ENCODE data around the gene ZNRF1.
"Not testable (repeated sequence)": the region's sequence is repeated elsewhere in the genome, so short reads cannot be mapped to it uniquely, and the experiment has no call there.

Gene ZNRF1

DNA sequence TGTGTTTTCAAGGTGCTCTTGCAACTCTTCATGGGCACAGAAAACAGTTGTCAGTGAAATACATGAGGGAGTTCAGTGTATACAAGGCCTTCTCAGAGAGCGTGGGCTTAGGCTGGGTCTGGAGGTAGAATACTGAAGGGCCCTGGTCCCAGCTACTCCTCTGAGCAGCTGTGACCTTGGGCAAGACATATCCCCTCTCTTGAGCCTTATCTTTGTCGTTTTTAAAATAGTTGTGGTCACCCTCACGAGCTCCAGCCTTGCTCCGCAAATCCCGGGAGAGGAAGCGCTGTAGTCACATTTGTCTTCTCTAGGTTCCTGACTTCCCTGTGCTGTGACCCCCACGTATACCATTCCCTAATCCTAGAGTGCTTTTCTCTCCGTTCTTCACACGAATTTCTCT, 3.6 kb downstream of the ZNRF1 start:
- no peak for DNase-seq

DNA sequence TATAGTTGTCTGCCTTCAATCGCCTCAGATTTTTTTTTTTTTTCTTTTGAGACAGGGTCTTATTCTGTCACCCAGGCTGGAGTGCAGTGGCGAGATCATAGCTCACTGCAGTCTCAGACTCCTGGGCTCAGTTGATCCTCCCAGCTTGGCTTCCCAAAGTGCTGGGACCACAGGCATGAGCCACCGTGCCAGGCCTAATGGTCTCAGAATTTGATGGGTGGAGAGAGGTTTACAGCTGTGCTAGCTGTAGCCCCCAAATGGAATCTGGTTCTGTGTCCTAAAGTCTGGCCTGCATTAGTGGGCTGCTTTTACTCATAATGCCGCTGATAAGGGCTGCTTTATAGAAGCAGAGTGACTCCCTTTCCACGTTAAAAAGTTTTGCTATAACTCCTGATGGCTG, 5.1 kb downstream of the ZNRF1 start:
- DNase-seq = no peak

DNA sequence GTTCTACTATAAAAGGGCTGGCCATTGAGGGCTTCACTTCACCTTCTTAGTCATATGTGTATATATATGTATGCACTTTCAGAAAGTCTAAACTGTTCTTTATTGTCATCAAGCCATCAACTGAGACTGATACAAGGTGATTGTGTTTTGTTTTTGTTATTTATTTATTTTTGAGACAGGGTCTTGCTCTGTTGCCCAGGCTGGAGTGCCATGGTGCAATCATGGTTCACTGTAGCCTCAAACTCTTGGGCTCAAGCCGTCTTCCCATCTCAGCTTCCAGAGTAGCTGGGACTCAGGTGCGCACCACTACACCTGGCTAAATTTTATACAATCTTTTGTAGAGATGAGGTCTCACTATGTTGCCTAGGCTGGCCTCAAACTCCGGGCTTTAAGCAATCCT, 5.6 kb downstream of the ZNRF1 start:
- DNase-seq = no peak

DNA sequence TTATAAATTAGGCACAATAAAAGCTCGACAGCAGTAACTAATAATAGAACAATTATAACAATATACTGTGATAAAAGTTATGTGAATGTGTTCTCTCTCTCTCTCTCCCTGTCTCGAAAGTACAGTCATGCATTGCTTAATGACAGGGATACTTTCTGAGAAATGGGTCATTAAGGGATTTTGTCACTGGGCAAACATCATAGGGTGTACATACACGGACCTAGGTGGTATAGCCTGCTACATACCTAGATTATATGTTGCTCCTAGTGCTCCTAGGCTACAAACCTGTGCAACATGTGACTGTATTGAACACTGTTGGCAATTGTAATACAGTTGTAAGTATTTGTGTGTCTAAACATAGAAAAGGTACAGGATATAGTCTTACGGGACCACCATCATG, 6.9 kb downstream of the ZNRF1 start:
- DNase-seq = no peak

DNA sequence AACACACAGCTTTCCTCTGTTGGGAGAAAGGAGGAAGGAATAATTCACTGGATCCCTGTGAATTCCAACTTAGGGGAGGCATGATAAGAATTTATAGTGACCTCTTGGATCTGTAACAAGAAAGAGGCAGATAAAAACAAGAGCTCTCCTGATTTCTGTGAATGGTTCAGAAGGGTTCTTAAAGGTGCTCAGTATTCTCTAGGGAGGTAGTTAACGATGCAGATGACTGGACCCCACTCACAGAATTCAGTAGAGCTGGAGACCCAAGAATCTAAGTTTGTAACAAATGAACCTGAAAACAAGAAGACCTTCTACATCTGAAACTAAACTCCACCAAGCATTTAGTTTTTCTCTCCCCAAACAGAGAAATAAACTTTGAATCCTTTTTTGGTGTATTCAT, 8.6 kb downstream of the ZNRF1 start:
- no peak for DNase-seq

DNA sequence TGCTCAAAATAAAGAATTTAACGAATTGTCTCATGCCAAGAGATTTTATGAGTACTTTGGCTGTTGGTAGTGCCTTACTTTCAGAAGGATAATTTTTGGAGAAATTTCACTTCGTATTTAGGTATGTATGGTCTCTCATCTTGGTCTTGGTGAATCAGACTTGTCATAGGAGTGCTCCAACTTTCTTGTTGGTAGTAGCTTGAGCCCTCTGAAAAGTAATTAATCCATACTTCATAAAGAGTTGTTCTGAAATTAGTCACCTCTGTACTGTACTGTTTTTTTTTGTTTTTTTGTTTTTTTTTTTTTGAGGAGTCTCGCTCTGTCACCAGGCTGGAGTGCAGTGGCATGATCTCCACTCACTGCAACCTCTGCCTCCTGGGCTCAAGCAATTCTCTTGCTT, 11.6 kb downstream of the ZNRF1 start:
- DNase-seq = no peak

DNA sequence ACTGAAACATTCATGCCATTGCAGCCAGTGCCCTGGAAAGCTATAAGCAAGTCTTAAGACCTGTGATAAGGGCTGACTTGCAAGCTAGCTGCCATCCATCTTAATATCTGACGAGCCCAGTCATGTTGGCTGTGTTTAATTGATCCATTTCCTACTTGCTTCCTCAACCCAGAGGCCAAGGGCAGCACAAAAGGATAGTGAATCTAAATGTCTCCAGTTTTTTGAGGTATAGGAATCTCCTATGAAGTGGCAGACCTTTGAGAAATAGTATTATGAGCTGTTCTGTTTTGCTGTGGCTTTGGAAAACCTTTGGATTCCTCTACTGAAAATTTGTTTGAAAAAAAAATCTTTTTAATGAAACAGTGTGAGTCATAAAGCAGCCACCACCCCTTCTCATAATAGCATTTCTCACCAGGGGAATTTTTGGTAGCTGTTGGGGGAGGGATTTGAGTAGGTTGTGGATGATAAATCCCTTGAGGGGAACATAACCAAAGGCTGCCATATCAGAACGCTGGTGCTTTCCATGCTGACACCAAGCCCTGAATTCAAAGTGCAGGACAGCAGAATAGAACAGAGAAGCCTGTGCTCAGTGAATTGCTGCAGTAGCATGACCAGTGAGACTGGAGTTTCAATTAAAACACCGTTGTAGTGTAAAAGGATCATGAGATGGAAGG, 12.9 kb downstream of the ZNRF1 start:
- peak; percentile 91 for DNase-seq

DNA sequence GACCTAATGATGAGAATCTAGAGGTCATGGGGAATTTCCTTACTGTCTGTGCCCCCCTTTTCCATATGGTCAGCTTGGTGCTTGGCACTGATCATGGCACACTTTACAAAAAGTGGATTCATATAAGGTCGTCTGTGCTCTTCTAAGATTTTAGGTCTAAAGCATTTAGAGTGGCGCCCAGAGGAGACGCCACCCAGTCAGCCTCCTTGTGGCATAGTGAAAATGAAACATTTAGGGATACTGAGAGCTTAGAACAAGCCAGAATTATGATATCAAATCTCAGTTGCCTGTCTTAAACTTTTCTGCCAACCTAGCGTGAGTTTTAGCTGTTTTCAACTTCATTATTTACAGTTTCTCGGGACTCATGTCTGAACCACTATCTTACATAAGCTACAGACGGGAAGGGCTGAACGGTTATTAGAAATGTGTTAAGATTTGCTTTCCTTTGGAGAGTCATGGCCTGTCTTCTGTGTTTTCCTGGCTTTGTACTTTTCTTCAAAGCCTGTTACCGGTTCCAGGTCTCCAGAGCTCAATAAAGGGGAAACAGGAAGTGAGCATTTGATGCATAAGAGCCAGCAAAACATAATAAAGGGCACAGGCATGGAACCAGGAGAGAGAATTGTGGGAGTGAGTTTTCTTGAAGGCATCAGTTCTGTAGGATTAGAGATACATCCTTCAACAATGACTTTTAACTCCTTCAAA, 13.7 kb downstream of the ZNRF1 start:
- DNase-seq = no peak

DNA sequence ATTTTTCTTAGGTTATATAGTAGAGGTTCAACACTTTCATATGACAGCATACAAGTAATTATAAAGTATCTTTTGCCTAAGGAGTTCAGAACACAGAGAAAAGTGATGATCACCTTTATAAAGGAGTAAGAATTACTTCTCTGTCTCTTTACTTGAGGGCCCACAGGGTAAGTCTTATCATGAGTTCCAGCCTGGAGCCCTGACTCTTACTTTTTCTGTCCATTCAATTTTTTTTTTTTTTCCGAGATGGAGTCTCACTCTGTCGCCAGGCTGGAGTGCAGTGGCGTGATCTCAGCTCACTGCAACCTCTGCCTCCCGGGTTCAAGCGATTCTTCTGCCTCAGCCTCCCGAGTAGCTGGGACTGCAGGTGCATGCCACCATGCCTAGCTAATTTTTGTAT, 14.3 kb downstream of the ZNRF1 start:
- DNase-seq = not testable (repeated sequence)

DNA sequence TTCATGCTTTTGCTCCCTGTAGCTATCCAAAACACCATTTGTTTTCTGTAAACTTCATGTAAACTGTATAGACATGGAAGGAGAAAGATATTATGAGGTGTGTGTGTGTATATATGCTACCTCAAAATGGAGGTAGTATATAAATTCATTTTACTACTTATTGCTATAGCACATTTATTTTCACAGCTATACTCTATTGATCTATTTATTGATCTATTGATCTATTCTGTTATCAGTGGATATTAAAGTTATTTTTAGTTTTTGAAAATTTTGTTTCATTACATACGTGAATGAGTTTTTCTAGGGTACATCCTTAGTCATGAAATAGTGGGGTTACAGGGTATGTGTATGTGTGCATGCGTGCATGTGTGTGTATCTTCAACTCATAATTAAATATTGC, 15.5 kb downstream of the ZNRF1 start:
- no peak for DNase-seq

DNA sequence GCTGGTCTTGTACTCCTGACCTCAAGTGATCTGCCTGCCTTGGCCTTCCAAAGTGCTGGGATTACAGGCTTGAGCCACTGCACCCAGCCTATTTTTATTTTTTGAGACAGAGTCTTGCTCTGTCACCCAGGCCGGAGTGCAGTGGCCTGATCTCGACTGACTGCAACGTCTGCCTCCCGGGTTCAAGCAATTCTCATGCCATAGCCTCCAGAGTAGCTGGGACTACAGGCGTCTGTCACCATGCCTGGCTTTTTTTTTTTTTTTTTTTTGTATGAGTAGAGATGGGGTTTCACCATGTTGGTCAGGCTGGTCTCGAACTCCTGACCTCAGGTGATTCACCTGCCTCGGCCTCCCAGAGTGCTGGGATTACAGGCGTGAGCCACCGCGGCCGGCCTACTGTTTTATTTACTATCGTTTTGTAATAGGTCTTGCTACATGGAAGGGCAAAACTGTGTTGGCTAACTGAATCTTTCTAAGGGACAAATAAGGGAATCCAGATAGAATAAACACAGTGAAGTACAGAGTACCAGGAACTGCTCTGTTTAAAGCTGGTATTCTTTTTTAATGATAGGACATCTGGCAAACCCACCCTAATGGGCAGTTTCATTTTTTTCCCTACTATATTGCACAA, 17.7 kb downstream of the ZNRF1 start:
- DNase-seq = not testable (repeated sequence)

DNA sequence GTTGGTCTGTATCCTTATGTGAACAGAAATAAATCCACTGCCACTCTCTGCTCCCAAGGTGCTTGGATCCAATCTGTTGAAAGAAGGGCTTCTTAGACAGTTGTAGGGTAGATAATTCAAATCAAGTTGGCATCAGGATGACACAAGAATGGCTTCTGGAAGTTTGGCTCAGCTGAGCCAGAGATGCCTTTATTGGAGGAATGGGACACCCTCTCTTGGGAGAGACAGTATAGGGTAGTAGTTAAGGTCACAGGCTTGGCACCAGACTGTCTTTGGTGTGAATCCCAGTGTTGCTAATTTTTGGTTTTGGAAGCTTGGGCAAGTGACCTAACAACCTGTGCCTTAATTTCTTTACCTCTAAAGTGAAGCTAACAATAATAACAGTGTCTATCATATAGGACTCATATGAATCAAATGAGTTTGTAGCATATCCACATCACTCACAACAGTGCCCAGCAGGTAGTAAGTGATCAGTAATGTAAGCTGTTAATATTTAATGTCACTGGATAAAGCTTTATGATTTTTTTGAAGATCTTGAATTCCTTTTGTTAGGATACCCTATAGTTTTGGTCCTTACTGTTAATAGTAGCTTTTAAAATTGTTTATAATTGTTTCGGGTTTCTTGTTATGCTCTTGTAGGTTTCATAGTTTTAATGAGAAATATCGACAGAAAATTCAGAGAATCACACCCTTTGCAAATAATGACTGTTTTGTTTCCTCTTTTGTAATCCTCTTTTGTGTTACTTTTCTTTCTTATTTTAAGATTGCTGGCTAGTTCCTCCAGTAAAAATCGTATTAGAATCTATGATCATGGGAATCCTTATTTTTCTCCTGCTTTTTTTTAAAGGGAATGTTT, 19.1 kb downstream of the ZNRF1 start:
- DNase-seq = no peak

DNA sequence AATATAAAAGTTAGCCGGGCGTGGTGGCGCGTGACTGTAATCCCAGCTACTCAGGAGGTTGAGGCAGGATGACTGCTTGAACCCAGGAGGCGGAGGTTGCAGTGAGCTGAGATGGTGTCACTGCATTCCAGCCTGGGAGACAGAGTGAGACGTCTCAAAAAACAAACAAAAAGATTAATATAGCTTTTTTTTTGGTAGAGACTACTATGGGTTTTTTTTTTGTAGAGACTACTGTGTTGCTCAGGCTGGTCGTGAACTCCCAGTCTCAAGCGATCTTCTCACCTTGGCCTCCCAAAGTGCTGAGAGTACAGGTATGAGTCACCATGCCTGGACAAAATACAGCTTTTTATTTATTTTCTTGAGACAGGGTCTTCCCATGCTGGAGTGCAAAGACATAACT, 20.2 kb downstream of the ZNRF1 start:
- DNase-seq = no peak

DNA sequence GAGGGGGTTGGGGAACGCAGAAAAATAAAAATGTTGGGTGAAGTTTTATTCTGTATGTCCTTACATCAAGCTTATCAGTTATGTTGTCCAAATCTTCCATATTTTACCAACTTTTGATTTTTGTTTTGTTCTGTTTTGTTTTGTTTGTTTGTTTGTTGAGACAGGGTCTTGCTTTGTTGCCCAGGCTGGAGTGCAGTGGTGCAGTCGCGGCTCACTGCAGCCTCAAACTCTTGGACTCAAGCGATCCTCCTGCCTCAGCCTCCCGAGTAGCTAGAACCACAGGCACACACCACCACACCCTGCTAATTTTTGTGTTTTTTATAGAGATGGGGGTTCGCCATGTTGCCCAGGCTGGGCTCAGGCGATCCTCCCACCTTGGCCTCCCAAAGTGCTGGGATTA, 20.8 kb downstream of the ZNRF1 start:
- DNase-seq = no peak

DNA sequence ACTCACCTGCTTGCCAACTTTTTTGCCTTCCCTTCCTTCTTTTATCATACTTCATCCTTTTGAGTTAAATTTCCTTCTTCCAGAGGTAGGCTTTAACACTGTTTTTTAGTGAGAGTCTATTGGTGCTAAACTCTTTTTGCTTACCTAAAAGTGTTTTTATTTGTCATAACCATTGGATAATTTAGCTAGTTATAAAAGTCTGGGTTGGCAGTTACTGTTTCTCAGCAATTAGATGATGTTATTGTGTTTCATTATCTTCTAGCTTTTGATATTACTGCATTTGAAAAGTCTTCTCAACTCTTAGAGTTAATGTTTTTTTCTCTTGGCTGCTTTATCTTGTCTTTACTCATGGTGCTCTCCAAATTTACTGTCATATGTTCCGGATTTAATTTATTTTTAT, 22.6 kb downstream of the ZNRF1 start:
- DNase-seq = no peak

DNA sequence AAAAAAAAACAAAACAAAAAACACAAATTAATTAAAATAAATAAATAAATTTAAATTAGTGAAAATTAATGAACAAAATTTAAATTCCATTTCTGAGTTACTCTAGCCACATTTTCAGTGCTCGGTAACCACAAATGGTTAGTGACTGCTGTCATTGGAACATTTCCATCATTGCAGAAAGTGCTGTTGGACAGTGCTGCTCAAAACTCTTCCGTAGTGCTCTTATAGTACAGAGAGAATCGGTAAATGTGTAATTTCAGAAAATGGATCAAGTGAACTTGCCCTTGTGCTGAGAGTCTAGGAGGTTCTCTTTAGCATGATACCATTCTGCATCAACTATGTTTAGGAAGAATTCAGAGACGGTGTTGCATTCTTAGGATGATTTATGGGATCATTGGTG, 23.7 kb downstream of the ZNRF1 start:
- DNase-seq = no peak

DNA sequence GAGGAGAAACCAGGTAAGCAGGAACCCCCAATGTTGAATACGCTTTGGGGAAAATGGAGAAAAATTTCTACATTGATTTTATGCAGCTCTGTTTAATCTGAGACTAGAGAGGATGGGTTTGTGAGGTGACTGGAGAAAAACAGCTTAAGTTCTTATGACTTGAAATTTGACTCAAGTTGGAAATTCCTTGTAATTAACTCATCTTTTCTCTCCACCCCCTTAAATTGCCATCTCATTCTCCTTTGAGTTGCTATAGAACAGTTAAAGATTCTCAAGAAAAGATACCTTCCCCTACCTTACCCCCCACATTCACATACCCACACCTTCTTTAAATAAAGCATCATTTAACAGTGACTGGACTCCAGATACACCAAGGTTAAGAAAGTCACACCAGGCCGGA, 24.2 kb downstream of the ZNRF1 start:
- DNase-seq = peak; percentile 65

DNA sequence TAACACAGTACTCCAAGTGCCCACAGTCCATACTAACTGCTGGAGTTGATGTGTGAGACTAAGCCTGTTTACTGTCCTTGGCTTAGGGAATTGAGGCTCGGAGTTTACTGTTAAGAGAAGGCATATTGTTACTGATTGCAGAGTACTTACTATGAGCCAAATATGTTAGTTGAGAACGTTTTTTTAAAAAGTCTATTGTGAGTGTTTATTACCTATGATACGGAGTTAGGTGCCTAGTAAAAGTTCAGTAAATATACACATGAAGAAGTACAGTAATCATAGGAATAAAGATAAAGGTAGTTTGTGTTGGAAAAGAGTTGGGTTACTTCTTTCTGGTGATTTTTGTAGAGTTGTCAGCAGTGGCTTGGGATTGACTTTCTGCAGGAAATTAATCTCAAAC, 25.4 kb downstream of the ZNRF1 start:
- DNase-seq = no peak

DNA sequence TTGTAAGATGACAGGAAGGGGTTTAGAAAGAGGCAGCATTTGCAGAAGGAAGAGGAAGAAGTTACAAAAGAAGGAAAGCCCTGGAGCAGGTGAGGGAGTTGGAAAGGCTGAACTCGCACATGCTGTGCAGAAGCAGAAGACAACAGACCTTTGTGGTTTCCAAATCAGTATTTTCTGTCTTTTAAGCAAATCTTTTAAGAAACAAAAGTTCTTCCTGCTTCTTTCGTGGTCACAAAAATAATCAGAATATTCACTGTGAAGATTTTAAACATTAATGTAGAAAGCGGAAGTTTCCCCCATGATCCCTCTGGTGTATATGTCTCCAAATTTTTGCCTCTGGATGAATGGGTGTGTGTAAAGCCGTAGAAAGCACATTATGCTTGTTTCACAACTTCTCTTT, 25.8 kb downstream of the ZNRF1 start:
- no peak for DNase-seq

DNA sequence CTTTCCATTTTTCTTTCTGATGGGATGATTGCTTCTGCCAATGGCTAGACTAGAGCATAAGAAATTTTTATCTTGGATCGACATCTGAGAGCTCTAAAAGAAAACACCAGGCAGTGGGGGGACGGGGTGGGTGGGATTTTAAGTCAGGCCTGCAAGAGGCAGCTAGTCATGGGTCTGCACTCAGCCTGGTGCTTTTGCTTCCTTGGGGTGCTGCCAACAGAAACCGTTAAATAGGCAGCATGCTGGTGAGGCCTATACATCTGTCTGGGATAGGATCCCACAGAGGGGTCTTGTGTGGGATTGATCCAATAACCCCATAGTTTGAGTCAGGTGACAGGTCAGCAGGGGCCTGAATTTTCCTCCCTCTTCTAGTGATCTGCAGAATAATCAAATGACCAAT, 26.9 kb downstream of the ZNRF1 start:
- peak; percentile 62 for DNase-seq

DNA sequence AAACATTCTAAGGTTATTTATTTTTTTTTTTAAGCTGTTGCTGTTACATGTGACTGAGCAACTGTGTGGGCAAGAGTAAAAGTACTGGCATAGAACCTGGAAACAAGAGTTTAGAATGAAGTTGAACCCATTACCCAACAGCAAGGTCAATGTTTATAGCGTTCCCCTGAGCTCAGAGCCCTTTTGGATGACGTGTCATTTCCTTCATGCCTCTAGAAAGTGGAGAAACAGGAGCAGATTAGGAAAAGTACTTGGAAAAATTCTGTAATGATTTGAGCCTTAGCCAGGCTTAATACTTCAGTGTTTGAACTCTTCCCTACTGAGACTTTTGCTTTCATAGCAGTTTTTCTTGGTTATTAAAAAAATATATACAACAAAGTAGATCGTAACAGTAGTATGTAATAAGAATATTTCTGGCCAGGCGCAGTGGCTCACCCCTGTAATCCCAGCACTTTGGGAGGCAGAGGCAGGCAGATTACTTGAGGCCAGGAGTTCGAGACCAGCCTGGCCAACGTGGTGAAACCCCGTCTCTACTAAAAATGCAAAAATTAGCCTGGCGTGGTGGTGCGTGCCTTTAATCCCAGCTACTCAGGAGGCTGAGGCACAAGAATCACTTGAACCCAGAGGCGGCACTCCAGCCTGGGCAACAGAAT, 27.5 kb downstream of the ZNRF1 start:
- DNase-seq = peak; percentile 81

DNA sequence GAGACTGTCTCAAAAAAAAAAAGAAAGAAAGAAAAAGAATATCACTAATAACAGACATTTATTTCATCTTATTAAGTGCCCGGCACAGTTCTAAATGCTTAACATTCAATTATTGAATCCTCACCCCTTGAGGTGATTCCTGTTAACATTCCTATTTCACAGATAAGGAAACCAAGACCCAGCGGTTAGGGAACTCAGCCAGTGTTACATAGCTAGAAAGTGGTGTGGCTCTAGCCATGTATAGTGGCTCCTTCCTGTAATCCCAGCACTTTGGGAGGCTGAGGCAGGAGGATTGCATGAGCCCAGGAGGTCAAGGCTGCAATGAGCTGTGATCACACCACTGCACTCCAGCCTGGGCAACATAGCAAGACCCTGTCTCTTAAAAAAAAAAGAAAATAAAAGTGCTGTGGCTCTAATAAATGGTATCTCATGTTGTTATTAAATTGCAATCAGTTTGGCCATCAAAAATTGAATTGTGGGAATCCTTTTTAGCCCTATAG, 28.1 kb downstream of the ZNRF1 start:
- no peak for DNase-seq
